GM21717 (cell line): Measurements from ENCODE around the gene TARM1.
"Not testable (repeated sequence)": the region's sequence is repeated elsewhere in the genome, so short reads cannot be mapped to it uniquely, and the experiment has no call there.

ENCODE experiments used
- ATAC-seq: cut with Tn5 transposase; IDR thresholded peaks from one replicate; pipeline ENCODE4 v1.9.1; 2021; ENCODE audit warnings: mild to moderate bottlenecking, moderate library complexity; ENCODE audit not compliant: unreplicated experiment

The TARM1 gene

DNA sequence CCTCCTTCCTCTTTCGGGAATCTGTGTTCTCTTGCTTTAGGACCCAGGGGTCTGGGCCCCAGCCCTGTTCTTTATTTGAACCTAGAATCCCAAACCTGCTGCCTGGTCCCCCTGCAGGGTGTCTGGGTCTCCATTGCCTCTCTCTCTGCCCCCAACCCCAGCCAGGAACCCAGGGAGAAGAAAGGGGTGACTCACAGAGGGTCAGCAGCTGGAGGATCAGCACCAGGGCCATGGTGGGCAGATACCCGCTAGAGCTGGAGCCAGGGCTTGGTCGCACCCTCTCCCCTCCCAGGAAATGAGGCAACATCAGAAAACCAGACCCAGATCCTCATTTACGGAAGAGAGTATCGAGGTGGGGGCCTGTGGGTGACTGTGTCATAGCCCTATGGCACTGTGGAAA is 19.4 kb upstream of the TARM1 start, which contains the start of gene OSCAR:
OSCAR (minus strand) TSS at position 243 of the 400 bp plus-strand sequence; CDS start at position 232, 11 bp downstream.
- no peak for ATAC-seq

DNA sequence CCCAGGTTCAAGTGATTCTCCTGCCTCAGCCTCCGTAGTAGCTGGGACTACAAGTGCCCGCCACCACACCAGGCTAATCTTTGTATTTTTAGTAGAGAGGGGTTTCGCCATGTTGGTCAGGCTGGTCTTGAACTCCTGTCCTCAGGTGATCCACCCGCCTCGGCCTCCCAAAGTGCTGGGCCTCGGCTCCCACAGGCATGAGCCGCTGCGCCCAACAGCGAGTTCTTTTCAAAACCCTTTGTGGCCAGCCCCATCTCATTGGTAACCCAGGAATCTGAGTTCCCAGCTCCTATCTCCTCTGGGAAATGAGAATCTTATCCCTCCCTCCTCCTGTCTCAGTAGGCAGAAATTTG is 18.7 kb upstream of the TARM1 start:
- not testable (repeated sequence) for ATAC-seq

DNA sequence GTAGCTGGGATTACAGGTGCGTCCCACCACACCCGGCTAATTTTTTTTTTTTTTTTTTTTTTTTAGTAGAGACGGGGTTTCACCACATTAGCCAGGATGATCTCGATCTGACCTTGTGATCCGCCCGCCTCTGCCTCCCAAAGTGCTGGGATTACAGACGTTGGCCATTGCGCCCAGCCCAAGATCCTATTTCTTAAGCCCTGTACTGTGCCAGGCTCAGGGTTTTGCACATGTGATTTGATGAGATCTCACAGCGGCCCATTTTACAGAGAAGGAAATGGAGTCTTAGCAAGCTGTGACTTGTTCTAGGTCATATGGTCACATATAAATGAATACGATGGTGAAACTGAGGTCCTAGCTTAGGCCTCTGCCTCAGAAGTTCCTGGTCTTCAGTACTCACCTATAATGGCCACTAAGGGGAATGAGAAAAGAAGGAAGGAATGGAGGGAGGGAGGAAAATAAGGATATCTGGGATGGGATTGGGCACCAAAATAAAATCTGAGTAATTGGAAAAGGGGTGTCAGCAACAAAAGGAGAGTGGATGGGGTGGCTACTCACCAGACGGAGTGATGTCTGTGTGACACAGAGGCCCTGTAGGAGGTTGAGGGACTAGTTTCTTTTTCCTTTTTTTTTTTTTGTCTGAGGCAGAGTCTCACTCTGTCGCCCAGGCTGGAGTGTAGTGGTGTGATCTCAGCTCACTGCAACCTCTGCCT is 18.2 kb upstream of the TARM1 start:
- no peak for ATAC-seq

DNA sequence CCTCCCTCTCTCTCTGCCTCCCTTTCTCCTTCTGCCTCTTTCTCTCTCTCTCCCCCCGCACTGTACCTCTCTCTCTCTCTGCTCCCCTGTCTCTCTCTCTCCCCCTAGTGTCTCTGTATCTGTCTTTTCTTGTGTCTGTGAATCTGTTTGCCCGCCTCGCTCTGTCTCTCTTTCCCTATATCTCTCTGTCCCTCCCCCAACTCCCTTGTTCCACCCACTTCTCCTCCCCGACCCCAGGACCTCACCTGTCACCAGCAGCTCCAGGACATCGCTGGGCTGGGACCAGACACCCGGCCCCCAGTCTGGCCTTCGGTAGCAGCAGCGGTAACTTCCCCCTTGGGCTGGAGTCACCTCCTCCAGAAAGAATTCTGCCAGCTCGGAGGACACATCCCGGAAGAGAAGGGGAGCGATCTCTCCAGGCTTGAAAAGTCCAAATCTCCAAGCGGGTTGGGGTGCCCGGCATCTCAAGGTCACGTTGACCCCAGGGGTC is 15.5 kb upstream of the TARM1 start:
- no peak for ATAC-seq

DNA sequence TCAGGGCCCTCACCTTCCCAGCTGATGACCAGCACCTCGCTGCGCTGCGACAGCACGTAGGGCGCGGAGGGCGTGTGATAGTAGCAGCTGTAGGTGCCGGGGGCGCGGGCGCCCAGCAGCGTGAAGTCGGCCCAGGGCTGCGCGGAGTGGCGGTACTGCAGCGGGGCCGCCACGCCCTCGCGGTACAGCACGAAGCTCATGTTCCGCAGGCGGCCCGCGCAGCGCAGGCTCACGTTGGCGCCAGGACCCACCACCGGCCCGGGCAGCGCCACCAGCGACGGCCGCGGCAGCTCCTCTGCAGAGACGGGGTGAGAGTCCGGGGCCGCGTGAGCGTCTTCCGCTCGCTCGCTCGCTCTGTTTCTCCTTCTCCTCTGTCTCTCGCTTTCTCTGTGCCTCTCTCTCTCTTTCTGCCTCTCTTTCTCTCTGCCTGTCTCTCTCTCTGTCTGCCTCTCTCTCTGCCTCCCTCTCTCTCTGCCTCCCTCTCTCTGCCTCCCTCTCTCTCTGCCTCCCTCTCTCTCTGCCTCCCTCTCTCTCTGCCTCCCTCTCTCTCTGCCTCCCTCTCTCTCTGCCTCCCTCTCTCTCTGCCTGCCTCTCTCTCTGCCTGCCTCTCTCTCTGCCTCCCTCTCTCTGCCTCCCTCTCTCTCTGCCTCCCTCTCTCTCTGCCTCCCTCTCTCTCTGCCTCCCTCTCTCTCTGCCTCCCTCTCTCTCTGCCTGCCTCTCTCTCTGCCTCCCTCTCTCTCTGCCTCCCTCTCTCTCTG is 14.9 kb upstream of the TARM1 start:
- not testable (repeated sequence) for ATAC-seq

DNA sequence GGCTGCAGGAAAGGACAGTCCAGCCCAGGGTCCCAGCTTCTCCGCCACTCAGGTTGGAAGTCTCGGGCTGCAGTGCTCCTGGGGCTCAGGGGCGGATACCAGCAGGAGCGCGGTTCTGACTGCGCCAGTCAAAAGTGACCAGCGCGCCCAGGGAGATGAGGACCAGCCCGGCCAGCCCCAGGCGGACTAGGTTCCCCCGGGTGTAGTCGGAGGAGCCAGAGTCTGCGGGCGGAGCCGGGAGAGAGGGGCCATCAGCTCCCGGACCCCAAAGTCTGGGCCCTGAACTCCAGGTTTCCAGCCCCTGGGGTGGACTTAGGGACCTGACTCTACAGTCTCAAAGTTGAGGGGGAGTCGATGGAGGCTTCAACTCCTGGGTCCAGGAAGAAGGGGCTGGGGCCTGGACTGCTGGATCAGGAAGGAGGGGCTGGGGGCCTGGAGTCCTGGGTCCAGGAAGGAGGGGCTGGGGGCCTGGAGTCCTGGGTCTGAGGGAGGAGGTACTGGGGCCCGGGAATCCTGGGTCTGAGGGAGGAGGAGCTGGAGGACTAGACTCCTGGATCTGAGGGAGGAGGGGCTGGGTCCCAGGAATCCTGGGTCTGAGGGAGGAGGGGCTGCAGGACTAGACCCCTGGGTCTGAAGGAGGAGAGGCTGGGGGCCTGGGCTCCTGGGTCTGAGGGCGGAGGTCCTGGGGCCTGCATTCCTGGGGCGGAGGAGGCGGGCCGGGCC is 14.1 kb upstream of the TARM1 start:
- no peak for ATAC-seq

DNA sequence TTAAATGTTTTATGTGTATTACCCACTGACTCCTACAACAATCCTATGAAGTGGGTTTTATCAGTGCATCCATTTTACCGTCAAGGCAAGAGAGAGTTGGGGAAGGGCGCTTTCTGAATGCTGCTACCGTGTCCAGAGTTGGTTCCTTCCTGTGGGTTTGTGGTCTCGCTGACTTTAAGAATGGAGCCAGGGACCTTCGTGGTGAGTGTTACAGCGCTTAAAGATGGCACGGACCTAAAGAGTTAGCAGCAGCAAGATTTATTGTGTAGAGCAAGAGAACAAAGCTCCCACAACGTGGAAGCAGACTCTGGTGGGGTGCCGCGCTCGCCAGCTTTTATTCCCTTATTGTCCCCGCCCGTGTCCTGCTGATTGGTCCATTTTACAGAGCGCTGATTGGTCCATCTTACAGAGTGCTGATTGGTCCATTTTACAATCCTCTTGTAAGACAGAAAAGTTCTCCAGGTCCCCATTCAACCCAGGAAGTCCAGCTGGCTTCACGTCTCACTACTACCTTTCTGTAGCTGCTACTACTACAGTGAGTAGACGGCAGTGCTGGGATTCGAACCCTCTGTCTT is 13.3 kb upstream of the TARM1 start:
- no peak for ATAC-seq

DNA sequence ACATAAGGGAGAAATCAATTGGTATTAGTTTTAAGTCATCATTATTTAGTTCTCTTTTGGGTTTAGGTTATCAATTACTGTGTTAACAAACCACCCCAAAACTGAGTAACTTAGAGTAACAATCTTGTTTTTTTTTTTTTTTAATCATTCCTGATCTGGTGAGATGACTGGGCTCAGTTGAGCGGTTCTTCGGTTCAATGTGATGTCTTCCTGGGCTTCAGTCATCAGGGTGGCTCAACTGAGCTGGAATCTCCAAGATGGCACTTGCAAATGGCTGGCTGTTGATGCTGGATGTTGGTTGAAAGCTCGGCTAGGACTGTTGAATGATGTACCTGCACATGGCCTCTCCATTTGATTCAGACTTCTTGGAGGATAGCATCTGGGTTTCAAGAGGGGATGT is 3.2 kb upstream of the TARM1 start:
- no peak for ATAC-seq

DNA sequence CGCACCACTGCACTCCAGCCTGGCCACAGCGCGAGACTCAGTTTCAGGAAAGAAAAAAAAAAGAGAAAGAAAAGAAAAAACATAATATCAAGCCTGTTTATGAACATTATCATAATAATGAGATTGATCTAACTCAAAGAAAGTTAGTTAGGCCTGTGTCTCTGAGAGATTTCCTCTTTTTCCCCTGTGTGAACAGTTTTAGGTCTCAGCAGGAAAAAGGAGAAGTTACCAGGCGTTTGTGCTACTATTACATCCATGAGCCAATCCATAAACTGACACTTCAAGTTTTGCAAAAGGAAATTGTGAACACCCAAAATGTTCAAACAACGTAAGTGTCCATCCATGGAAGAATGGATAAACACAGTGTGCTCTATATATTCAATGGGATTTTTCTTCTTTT is 3.8 kb downstream of the TARM1 start:
- no peak for ATAC-seq

DNA sequence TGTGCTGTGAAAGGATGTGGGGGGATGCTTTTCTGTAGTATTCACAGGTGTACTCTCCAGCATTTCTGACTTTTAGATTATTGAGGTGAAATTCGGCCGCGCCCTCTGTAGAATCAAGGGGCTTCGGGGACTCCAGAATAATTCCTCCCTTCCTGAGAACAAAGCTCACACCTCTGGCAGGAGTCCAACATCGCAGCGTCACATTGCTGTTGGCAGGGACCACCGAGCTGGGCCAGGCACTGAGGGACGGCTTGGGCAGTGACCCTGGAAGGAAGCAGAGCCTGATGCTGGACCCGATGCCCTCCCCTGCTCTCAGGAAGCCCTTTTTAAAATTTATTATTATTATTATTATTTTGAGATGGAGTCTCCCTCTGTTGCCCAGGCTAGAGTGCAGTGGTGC is 6.3 kb downstream of the TARM1 start:
- ATAC-seq = no peak

DNA sequence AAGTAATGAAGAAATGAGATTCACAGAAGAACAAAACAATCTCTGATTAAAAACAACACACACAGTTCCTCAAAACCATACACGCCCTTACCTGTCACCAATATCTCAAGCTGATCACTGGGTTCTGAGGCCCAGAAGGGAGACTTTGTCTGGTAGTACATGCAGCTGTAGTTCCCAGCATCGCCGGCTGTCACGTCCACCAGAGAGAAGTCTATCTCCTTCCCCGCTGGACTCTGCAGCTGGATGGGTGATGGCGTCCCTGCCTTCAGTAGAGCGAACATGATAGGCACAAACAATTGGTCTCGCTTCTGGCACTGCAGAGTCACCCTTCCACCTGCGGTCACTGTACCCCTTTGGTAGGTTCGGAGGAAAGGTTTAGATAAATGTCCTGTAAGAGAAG is 7.3 kb downstream of the TARM1 start:
- ATAC-seq = no peak

DNA sequence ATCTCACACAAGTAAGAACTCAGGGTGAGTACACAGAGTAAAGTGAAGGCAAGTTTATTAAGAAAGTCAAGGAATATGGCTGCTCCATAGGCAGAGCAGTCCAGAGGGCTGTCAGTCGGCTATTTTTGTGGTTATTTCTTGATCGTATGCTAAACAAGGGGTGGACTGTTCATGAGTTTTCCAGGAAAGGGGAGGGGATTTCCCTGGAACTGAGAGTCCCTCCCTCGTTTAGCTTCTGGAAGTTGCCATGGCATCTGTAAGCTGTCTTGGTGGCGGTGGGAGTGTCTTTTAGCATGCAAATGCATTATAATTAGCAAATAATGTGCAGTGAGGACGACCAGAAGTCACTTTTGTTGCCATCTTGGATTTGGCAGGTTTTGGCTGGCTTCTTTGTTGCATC is 11.7 kb downstream of the TARM1 start:
- no peak for ATAC-seq

DNA sequence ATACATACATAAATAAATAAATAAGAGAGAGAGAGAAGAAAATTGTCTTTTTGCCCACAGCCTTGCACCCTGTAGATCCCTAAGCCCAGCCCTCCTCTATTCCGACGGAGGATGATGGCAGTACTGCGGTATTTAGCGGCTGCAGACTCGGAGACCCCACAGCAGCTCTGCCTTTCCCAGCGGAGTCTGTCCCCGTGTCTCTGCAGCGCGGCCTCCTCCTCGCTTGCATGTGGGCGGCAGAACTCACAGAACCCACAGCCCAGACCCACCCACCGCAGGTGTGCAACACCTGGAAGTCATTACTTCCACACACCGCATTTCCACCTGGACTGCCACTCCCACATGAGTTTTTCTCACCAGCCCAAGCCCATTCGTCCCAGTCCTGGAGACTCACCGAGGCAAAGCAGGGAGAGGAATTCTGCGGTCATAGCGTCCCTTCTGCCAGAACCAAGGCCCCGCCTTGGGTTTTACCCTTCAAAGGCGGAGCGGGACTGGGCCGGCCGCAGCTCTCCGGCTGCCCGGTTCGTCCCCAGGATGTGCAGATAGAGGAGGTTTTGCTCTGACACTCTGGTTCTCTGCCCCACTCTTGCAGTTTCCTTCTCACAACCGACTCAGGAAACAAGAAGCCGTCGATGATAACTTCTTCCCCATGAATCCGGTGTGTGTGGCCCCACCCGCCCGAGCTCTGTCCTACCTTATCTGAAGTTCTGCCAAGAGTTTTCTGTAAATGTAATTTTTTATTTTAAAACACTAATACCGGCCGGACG is 17.6 kb downstream of the TARM1 start, which contains the start of gene VSTM1:
VSTM1 (minus strand) TSS at position 548 of the 767 bp plus-strand sequence; CDS start at position 428, 120 bp downstream.
- ATAC-seq = no peak

DNA sequence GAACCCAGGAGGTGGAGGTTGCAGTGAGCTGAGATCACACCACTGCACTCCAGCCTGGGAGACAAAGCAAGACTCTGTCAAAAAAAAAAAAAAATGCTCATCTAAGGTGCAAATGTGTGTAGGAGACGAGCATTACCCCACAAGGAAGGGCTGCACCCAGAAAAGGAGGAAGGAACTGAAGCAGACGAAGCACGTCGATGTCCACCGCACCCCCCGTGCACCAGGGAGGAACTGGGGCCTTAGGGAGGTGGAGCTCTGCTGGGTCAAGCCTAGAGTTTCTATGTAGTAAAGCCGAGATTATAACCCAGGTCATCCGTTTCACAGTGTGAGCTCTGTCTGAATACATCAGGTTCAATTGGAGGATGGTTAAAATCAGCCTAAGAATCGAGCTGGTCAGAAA is 18.5 kb downstream of the TARM1 start:
- no peak for ATAC-seq

DNA sequence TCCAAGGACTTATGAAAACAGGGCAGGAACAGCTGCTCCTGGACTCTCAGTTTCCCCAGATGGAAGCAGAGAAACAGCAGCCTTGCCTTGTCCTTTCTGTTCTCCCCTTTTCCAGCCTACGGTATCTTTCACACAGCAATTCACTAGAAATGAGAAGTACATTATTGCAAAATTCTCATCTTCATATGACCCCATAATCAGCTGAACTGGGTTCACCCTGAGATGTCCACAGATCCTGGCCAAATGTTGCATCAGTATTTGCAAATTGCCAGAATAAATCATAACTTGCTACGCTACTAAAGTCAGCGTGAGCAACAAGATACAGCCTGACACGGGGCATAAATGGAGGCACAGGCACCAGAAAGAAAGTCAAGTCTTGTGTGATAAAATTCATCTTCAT is 33.5 kb downstream of the TARM1 start:
- no peak for ATAC-seq

DNA sequence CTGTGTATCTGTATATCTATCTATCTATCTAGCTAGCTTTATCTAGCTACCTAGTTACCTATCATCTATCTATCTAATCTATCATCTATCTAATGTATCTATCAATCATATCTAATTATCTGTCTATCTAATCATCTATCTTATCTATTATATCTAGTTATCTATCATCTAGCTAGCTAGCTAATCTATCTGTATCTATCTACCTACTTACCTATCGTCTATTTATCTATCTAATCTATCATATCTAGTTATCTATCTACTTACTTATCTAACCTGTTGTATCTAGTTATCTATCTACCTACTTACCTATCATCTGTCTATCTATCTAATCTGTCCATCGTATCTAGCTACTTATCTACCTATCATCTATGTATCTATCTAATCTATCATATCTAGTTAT is 35.4 kb downstream of the TARM1 start:
- ATAC-seq = no peak

DNA sequence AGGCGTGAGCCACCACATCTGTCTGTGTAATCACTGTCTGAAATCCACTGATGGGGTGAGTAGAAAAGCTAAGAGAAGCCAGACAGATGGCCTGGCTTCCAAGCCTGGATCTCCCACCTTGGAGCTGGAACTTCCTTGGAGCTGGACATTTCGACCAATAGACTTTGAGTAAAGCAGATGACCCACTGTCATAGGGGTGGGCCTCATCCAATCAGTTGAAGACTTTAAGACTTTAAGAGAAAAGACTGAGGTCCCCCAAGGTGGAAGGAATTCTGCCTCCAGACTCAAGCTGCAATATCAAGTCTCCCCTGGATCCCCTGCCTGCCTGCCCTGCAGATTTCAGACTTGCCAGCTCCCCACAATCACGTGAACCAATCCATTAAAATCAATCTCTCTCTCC is 38.2 kb downstream of the TARM1 start:
- ATAC-seq = no peak

DNA sequence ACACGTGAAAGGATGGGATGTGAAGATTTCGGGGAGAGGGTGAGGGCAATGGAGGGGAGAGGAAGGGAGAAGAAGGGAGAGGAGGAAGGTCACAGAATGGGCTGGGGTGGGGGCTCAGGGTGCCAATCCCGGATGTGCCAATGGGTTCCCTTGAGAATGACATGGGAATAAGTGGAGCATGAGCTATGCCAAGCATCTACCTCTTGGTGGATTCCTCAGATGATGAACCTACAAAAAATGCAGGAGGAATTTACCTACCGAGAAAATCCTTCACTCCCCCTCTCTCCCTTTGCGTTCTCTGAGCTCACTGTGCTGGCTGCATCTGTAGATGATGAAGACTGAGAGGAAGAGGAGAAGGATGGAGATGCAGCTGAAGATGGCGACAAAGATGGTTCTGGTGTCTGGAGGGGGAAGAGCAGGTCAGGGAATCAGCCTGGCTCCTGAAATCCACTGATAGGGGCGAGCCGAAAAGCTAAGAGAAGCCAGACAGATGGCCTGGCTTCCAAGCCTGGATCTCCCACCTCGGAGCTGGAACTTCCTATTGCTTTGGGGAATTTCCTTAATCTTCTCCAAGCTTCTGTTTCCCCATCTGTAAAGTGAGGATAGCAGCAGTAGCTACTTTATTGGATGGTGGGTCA is 39.1 kb downstream of the TARM1 start:
- no peak for ATAC-seq

DNA sequence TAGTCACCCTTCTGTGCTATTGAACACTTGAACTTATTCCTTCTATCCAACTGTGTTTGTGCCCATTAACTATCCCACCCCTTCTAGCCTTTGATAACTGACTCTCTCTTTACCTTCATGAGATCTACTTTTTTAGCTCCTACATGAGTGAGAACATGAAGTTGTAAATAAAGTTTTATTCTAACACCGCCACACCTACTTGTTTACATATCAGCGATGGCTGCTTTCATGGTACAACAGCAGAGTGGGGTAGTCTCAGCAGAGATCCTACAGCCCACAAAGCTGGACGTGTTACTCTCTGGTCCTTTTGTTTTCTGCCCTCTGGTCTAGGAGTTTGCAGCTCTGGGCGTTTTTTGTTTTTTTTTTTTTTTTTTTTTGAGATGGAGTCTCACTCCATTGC is 41.2 kb downstream of the TARM1 start:
- no peak for ATAC-seq

DNA sequence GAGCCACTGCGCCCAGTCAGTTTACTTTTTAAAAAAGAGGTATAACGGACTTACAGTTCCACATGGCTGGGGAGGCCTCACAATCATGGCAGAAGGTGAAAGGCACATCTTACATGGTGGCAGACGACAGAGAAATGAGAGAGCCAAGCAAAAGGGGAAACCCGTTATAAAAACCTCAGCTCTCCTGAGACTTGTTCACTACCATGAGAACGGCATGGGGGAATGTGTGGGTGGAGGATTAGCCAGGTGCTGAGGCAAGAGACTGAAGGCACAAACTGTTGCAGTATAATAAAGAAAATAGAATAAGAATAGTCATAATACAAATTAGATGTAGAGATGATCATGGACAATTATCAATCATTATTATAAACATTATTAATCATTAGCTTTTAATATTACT is 44.6 kb downstream of the TARM1 start:
- not testable (repeated sequence) for ATAC-seq
